ENCODE data around the gene PRRC2A. TPM values are rescaled to one million over a fixed set of nuclear protein-coding genes. Genes with fewer than 3 reads are reported as not detected.
A peak's percentile ranks its signal among the peaks of the same experiment; 100 is the strongest.

PRRC2A gene
- total RNA-seq, 6 experiments from 2014 or later: 216 to 259 (median 231) TPM

DNA sequence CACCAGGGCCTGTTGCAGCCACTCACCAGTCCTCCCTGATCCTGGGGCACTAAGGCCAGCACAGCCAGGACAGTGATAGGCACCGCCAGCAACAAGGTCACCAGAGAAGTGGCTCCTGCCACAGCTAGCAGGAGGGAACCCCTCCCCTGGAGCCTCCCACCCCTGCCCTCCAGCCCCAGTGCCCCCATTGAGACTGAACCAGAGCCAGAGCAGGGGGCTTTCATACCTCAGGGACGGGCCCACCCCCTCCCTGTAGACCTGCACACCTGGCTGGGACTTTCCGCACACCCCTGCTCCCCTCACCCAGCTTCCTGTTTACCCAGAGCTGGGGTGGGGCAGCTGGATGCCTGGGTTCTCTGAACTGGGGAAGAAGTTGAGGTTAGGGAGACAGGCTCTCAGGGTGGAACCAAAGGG lies 38.3 kb upstream of the PRRC2A start, which contains the start of gene LTB:
Gene LTB (minus strand): TSS at position 195 of the 414 bp plus-strand sequence. CDS start 7 bp downstream, at position 188.
- peak within 1 kb of the TSS; percentile 98 for H3K4me3 Mint-ChIP-seq
- H3K4me1 Mint-ChIP-seq (ENCODE audit: low read depth): peaks cover 18% of the 10 kb centered on the region
- H3K27me3 Mint-ChIP-seq (ENCODE audit: insufficient read depth): no peaks in the 10 kb centered on the region; the same call in 1 of the 2 replicates
- no peaks in the 10 kb centered on the region for H3K9me3 Mint-ChIP-seq
- DNase-seq: no peak
- no peaks in the 10 kb centered on the region for H3K36me3 Mint-ChIP-seq (ENCODE audit: low read depth)
- H3K27ac Mint-ChIP-seq: peak within 1 kb of the TSS; percentile 80
- TF ChIP-seq, protein P1, sequence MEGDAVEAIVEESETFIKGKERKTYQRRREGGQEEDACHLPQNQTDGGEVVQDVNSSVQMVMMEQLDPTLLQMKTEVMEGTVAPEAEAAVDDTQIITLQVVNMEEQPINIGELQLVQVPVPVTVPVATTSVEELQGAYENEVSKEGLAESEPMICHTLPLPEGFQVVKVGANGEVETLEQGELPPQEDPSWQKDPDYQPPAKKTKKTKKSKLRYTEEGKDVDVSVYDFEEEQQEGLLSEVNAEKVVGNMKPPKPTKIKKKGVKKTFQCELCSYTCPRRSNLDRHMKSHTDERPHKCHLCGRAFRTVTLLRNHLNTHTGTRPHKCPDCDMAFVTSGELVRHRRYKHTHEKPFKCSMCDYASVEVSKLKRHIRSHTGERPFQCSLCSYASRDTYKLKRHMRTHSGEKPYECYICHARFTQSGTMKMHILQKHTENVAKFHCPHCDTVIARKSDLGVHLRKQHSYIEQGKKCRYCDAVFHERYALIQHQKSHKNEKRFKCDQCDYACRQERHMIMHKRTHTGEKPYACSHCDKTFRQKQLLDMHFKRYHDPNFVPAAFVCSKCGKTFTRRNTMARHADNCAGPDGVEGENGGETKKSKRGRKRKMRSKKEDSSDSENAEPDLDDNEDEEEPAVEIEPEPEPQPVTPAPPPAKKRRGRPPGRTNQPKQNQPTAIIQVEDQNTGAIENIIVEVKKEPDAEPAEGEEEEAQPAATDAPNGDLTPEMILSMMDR (IDR thresholded peaks at IDR 0.05): no peak

DNA sequence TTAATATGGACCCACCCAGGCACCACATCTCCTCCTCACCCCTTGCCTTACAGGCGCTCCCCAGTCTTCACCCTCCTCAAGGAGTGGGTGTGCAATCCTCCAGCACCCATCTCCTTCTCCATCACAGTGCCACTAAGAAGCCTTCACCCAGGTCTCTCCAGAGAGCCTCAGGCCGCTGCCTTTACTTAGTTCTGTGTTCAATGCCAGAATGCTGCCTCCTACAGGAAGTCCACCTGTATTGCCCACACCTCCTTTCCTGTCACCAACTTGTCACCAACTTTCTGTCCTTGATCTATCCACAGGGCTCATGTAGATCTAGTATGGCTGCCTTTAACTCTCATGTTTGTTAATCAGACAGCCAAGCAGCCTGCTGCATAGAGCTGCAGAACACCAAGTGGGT lies 35.0 kb upstream of the PRRC2A start:
- Mint-ChIP-seq H3K27ac (no peak overlapping the region), H3K9me3 (no peaks in the 10 kb centered on the region)
- peak; percentile 25 for DNase-seq

DNA sequence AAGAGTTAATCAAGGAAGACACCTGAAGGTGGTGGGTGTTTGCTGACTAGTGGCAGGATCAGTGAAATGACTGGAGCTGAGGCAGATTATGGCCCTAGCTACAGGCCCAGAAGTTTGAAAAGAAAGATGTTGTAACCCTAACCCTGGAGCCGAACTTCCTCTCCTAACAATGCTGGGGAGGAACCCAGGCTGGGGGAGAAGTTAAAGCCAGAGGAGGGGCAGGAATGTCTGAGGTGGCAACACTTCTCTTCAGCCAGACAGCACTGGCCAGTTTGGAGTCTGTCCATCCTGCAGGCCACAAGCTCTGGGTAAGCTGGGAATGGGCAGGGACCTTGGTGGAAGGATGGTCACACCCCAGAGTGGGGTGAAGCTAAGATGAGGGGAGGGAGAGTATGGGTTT lies 34.5 kb upstream of the PRRC2A start, which contains the start of gene LST1:
Gene LST1 (plus strand): TSS at position 270 of the 400 bp plus-strand sequence. CDS start 1,023 bp downstream, outside the sequence.
- DNase-seq: no peak
- TF ChIP-seq, protein P1 (IDR thresholded peaks at IDR 0.05): no peak
- Mint-ChIP-seq H3K4me3 (no peak within 1 kb of the TSS), H3K27me3 (ENCODE audit: insufficient read depth) (no peaks in the 10 kb centered on the region), H3K27ac (no peak within 1 kb of the TSS), H3K9me3 (no peaks in the 10 kb centered on the region), H3K36me3 (ENCODE audit: low read depth) (no peaks in the 10 kb centered on the region), H3K4me1 (ENCODE audit: low read depth) (peaks cover 25% of the 10 kb centered on the region)

More for the DNA sequence above, 35.0 kb upstream of the PRRC2A start:
- TF ChIP-seq, protein P1 (IDR thresholded peaks at IDR 0.05): peak; percentile 75
- no peak overlapping the region for H3K4me3 Mint-ChIP-seq
- no peaks in the 10 kb centered on the region for H3K27me3 Mint-ChIP-seq (ENCODE audit: insufficient read depth)
- H3K36me3 Mint-ChIP-seq (ENCODE audit: low read depth): no peaks in the 10 kb centered on the region
- peaks cover 25% of the 10 kb centered on the region for H3K4me1 Mint-ChIP-seq (ENCODE audit: low read depth)

DNA sequence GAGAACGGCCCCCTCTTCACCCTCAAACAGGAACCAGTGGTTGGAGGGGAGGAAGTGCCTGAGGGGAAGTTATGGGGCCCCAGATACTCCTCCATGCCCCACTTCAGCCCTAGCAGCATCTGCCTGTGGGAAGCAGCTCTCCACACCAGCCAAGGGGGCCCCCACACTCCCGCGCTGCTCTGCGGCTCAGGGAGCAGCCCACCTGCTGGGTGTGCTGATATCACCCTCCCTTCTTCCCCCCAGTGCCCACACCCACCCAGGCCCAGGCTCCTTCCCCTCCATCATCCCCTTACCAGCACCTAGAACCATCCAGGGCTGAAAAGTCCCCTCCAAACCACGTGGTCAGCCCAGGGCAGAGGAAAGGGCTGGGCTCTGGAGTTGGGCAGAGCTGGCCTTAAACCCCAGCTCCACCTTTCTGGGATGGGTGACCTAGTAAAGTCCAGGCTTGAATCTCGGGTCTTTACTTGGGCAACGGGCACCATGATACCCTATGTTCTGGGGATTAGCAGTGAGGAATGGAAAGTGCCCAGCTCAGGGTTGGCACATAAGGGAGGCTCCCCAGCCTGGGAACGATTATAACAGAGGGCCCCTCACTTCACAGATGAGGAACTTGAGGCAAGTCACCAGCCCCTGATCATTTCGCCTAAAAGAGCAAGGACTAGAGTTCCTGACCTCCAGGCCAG lies 33.8 kb upstream of the PRRC2A start:
- no peaks in the 10 kb centered on the region for H3K27me3 Mint-ChIP-seq (ENCODE audit: insufficient read depth)
- no peaks in the 10 kb centered on the region for H3K9me3 Mint-ChIP-seq
- H3K36me3 Mint-ChIP-seq (ENCODE audit: low read depth): no peaks in the 10 kb centered on the region
- no peak overlapping the region for H3K4me3 Mint-ChIP-seq
- H3K4me1 Mint-ChIP-seq (ENCODE audit: low read depth): peaks cover 18% of the 10 kb centered on the region
- TF ChIP-seq, protein P1 (IDR thresholded peaks at IDR 0.05): no peak
- no peak overlapping the region for H3K27ac Mint-ChIP-seq
- DNase-seq: no peak

DNA sequence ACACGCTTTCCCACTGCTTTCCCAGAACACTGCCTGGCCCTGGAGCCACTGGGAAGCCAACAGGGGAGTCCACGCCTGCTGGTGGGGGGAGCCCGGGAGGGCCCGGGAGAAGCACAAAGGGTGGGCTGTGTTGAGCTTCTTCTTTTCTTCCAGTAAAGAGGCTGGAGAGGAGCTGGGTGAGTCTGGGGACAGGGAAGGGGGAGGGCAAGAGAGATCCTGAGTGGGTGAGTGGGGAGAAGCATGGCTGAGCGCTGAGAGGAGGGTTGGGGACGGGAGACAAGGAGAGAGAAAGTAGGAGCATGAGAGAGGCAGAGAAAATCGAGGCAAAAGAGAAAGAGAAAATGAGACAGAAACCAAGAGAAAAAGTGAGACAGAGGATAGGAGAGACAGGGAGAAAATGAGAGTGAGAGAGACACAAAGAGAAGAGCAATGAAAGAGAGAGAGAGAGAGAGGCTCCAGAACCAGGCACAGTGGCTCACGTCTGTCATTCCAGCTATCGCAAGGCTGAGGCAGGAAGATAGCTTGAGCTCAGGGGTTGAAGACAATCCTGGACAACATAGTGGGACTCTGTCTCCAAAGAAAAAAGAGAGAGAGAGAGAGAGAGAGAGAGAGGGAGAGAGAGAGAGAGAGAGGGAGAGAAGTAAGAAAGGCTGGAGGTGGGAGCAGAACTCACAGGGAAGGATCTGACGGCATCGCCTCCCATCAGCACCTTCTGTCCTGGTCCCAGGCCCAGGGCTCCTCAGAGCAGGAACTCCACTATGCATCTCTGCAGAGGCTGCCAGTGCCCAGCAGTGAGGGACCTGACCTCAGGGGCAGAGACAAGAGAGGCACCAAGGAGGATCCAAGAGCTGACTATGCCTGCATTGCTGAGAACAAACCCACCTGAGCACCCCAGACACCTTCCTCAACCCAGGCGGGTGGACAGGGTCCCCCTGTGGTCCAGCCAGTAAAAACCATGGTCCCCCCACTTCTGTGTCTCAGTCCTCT lies 32.4 kb upstream of the PRRC2A start:
- Mint-ChIP-seq H3K4me3 (no peak overlapping the region), H3K9me3 (no peaks in the 10 kb centered on the region), H3K27ac (no peak overlapping the region), H3K36me3 (ENCODE audit: low read depth) (no peaks in the 10 kb centered on the region), H3K4me1 (ENCODE audit: low read depth) (peaks cover 14% of the 10 kb centered on the region), H3K27me3 (ENCODE audit: insufficient read depth) (no peaks in the 10 kb centered on the region)
- DNase-seq: no peak
- TF ChIP-seq, protein P1 (IDR thresholded peaks at IDR 0.05): no peak
